BE2C (cell line): ENCODE measurements around the gene HELZ2.
"Not testable (repeated sequence)": the region's sequence is repeated elsewhere in the genome, so short reads cannot be mapped to it uniquely, and the experiment has no call there.

Experiments
- DNase-seq: peaks from one replicate; pipeline ENCODE4 v3.0.0-alpha.2; 2020
- H3K27me3 ChIP-seq: fragments of 250-450 bp; sonication (Bioruptor Pico); 2 replicates; pipeline ENCODE4 v1.5.1; 2020; ENCODE audit warnings: mild to moderate bottlenecking
- H3K36me3 ChIP-seq: fragments of 250-450 bp; sonication (Bioruptor Pico); 2 replicates; pipeline ENCODE4 v1.5.1; 2020; ENCODE audit warnings: mild to moderate bottlenecking
- H3K4me1 ChIP-seq: fragments of 250-450 bp; sonication (Bioruptor Pico); 2 replicates; pipeline ENCODE4 v1.5.1; 2020
- H3K4me3 ChIP-seq: 2 replicates; pipeline ENCODE4 v1.5.1; 2011; ENCODE audit warnings: low read depth, low read length
- H3K9me3 ChIP-seq: fragments of 250-450 bp; sonication (Bioruptor Pico); 2 replicates; pipeline ENCODE4 v1.5.1; 2020
- CTCF ChIP-seq: IDR thresholded peaks from 2 replicates; pipeline ENCODE4 v1.5.1; 2012; ENCODE audit warnings: mild to moderate bottlenecking, low read depth, low read length

HELZ2 gene

GRCh38 chr20:63618291-63618980 is 44.4 kb upstream of the HELZ2 start:
- Histone ChIP-seq H3K27me3 (no peaks in the 10 kb centered on the region), H3K9me3 (no peaks in the 10 kb centered on the region), H3K4me3 (no peak overlapping the region), H3K4me1 (no peaks in the 10 kb centered on the region), H3K36me3 (peaks cover 30% of the 10 kb centered on the region)
- no peak for TF ChIP-seq CTCF
- DNase-seq, result peak; percentile 1

DNA sequence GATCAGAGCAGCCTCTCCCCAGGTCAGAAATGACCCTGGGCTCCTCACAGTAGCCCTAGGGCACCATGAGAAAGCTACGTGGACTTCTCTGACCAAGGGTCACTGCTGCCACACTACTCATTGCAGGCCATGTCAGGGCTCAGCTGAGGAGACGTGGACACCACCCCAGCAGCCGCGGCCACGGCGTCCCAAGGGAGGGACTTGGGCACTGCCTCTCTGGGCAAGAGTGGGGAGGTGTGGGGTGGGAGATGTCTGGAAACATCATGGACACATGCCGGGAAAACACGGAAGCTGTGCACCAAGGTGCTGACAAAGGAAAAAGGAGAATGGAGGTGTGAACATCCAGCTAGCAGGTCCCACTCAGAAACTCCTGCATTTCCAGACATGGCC is 43.8 kb upstream of the HELZ2 start:
- DNase-seq, result peak; percentile 3
- TF ChIP-seq CTCF, result no peak
- H3K27me3 ChIP-seq, result no peaks in the 10 kb centered on the region
- no peak overlapping the region for H3K4me3 ChIP-seq
- peaks cover 30% of the 10 kb centered on the region for H3K36me3 ChIP-seq
- H3K9me3 ChIP-seq, result no peaks in the 10 kb centered on the region
- H3K4me1 ChIP-seq, result no peaks in the 10 kb centered on the region

DNA sequence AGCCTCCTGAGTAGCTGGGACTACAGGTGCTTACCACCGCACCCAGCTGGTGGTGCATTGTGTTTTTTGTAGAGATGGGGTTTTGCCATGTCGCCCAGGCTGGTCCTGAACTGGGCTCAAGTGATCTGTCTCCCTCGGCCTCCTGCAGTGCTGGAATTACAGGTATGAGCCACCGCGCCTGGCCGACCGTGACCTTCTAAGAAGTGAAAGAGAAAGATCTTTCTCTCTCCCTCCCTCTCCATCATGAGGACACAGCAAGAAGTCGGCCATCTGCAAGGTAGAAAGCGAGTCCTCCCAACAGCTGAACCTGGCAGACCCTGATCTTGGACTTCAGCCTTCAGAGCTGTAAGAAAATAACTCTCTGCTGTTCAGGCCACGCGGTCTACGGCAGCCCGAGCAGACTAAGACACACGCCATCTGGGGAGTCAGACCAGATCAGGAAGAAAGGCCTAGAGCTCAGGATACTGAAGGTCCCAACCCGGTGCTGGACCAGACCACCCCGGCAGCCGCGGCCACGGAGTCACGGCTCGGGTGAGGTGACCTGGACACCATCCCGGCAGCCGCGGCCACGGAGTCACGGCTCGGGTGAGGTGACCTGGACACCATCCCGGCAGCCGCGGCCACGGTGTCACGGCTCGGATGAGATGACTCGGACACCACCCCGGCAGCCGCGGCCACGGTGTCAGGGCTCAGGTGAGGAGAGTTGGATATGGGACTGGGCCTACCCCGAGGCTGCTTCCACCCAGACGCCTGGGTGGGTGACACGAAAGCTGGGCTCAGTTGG is 43.2 kb upstream of the HELZ2 start:
- Histone ChIP-seq H3K36me3 (peaks cover 32% of the 10 kb centered on the region), H3K4me1 (no peaks in the 10 kb centered on the region), H3K27me3 (no peaks in the 10 kb centered on the region), H3K4me3 (no peak overlapping the region), H3K9me3 (no peaks in the 10 kb centered on the region)
- no peak for TF ChIP-seq CTCF
- DNase-seq, result peak; percentile 8

DNA sequence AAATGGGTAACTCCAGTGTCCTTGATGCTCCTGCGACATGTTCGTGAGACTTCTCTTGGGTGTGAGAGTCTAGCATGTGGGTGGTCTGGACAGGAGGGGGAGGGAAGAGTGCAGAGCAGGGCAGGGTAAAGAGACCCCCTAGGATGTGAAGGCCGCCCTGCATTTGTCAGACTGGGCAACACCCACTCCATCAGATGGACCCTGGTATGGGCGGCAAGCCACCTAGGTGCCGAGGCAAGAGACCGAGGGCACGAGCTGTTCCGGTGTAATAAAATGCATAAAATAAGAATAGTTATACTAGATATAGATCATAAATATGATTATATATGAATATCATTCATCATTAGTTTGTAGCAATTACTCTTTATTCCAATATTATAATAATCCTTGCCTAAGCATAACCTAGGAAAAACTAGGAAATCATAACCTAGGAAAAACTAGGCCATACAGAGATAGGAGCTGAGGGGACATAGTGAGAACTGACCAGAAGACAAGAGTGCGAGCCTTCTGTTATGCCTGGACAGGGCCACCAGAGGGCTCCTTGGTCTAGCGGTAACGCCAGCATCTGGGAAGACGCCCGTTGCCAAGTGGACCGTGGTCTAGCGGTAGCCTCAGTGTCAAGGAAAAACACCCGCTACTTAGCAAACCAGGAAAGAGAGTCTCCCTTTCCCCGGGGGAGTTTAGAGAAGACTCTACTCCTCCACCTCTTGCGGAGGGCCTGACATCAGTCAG is 40.0 kb upstream of the HELZ2 start:
- peaks cover 31% of the 10 kb centered on the region for H3K36me3 ChIP-seq
- not testable (repeated sequence) for H3K4me1 ChIP-seq, H3K27me3 ChIP-seq, H3K9me3 ChIP-seq, H3K4me3 ChIP-seq
- TF ChIP-seq CTCF, result peak; percentile 27
- DNase-seq, result peak; percentile 26

GRCh38 chr20:63612276-63612931 is 38.4 kb upstream of the HELZ2 start:
- Histone ChIP-seq H3K4me1 (no peaks in the 10 kb centered on the region), H3K4me3 (no peak overlapping the region), H3K27me3 (no peaks in the 10 kb centered on the region), H3K9me3 (no peaks in the 10 kb centered on the region), H3K36me3 (peaks cover 17% of the 10 kb centered on the region; the same call in 1 of the 2 replicates)
- peak; percentile 4 for DNase-seq
- no peak for TF ChIP-seq CTCF
